Glomerular visceral epithelial cell (primary cell): ENCODE results near the gene ADNP2.

ENCODE experiments used
- DNase-seq: peaks from one replicate; pipeline ENCODE4 v3.0.0-alpha.2; 2016; ENCODE audit errors: extremely low spot score

The ADNP2 gene

GRCh38 chr18:80107426-80107825, 1.6 kb upstream of the ADNP2 start:
- no peak for DNase-seq

GRCh38 chr18:80108121-80108536, 933 bp upstream of the ADNP2 start:
- no peak for DNase-seq

- peak; percentile 56 for DNase-seq
These were observed 615 bp downstream of the ADNP2 start for GRCh38 chr18:80109676-80110078.

- no peak for DNase-seq
These were observed 3.7 kb downstream of the ADNP2 start for GRCh38 chr18:80112624-80113248.

- DNase-seq: no peak
These were observed 6.0 kb downstream of the ADNP2 start for GRCh38 chr18:80115035-80115434.

- DNase-seq: no peak
These were observed 10.0 kb downstream of the ADNP2 start for GRCh38 chr18:80119111-80119510.

- no peak for DNase-seq
These were observed 11.9 kb downstream of the ADNP2 start for GRCh38 chr18:80120932-80121331.

GRCh38 chr18:80124131-80124530, 15.1 kb downstream of the ADNP2 start:
- no peak for DNase-seq

GRCh38 chr18:80126797-80127196, 17.7 kb downstream of the ADNP2 start:
- no peak for DNase-seq

GRCh38 chr18:80127635-80128034, 18.6 kb downstream of the ADNP2 start:
- DNase-seq: no peak

- no peak for DNase-seq
These were observed 20.8 kb downstream of the ADNP2 start for GRCh38 chr18:80129672-80130367.

GRCh38 chr18:80130555-80130954, 21.5 kb downstream of the ADNP2 start:
- no peak for DNase-seq

GRCh38 chr18:80132180-80132812, 23.2 kb downstream of the ADNP2 start:
- DNase-seq: no peak

GRCh38 chr18:80133124-80133523, 24.1 kb downstream of the ADNP2 start:
- DNase-seq: no peak

GRCh38 chr18:80135136-80135535, 26.1 kb downstream of the ADNP2 start:
- DNase-seq: no peak

GRCh38 chr18:80136679-80137078, 27.6 kb downstream of the ADNP2 start:
- no peak for DNase-seq

- DNase-seq: no peak
These were observed 28.1 kb downstream of the ADNP2 start for GRCh38 chr18:80137137-80137536.

GRCh38 chr18:80137976-80138375, 28.9 kb downstream of the ADNP2 start:
- no peak for DNase-seq

GRCh38 chr18:80140455-80140985, 31.5 kb downstream of the ADNP2 start:
- no peak for DNase-seq

GRCh38 chr18:80143881-80144280, 34.8 kb downstream of the ADNP2 start:
- DNase-seq: no peak

GRCh38 chr18:80145196-80145804, 36.2 kb downstream of the ADNP2 start:
- no peak for DNase-seq

GRCh38 chr18:80147037-80147417, 38.0 kb downstream of the ADNP2 start:
- DNase-seq: peak; percentile 6
